Glomerular endothelial cell (primary cell): ENCODE measurements around the gene DNMT1. TPM values are rescaled to one million over a fixed set of nuclear protein-coding genes. Genes with fewer than 3 reads are reported as not detected.
"Not testable (repeated sequence)": the region's sequence is repeated elsewhere in the genome, so short reads cannot be mapped to it uniquely, and the experiment has no call there.

Experiments
- DNase-seq: peaks from one replicate; pipeline ENCODE4 v3.0.0-alpha.2; 2011; ENCODE audit warnings: low read depth, low spot score; ENCODE audit errors: extremely low read depth
- total RNA-seq: library from RNA; depleted of rRNA; stranded (reverse); fragments of >200 nt; gene quantifications from 2 replicates; pipeline ENCODE4 v1.2.3, GENCODE V29; 2015

DNMT1 gene
- total RNA-seq, 1 donor from 2014 or later, result 83.9 TPM

GRCh38 chr19:10222201-10222890 is 27.6 kb upstream of the DNMT1 start:
- no peak for DNase-seq

GRCh38 chr19:10220695-10221094 is 25.9 kb upstream of the DNMT1 start:
- no peak for DNase-seq

- DNase-seq, result no peak
Observed at GRCh38 chr19:10219678-10220077, 24.9 kb upstream of the DNMT1 start.

- DNase-seq, result no peak
Observed at GRCh38 chr19:10217085-10217484, 22.3 kb upstream of the DNMT1 start.

- DNase-seq, result no peak
Observed at GRCh38 chr19:10214784-10215183, 20.0 kb upstream of the DNMT1 start.

GRCh38 chr19:10211691-10212090 is 16.9 kb upstream of the DNMT1 start:
- no peak for DNase-seq

- DNase-seq, result no peak
Observed at GRCh38 chr19:10211061-10211460, 16.3 kb upstream of the DNMT1 start.

- no peak for DNase-seq
Observed at GRCh38 chr19:10209315-10209714, 14.6 kb upstream of the DNMT1 start.

- no peak for DNase-seq
Observed at GRCh38 chr19:10207026-10207425, 12.3 kb upstream of the DNMT1 start.

GRCh38 chr19:10206226-10206885 is 11.6 kb upstream of the DNMT1 start:
- DNase-seq, result no peak

GRCh38 chr19:10205636-10206035 is 10.9 kb upstream of the DNMT1 start:
- DNase-seq, result no peak

GRCh38 chr19:10203686-10204085 is 8.9 kb upstream of the DNMT1 start:
- no peak for DNase-seq

GRCh38 chr19:10201176-10201575 is 6.4 kb upstream of the DNMT1 start:
- no peak for DNase-seq

- not testable (repeated sequence) for DNase-seq
Observed at GRCh38 chr19:10200101-10200500, 5.3 kb upstream of the DNMT1 start.

- not testable (repeated sequence) for DNase-seq
Observed at GRCh38 chr19:10198889-10199644, 4.3 kb upstream of the DNMT1 start.

- no peak for DNase-seq
Observed at GRCh38 chr19:10195199-10195519, 406 bp upstream of the DNMT1 start.

- DNase-seq, result no peak
Observed at GRCh38 chr19:10193790-10194499, 808 bp downstream of the DNMT1 start.

- no peak for DNase-seq
Observed at GRCh38 chr19:10192922-10193321, 1.8 kb downstream of the DNMT1 start.

- DNase-seq, result peak; percentile 69
Observed at GRCh38 chr19:10191347-10191746, 3.4 kb downstream of the DNMT1 start.

GRCh38 chr19:10190026-10190425 is 4.7 kb downstream of the DNMT1 start:
- DNase-seq, result no peak

- no peak for DNase-seq
Observed at GRCh38 chr19:10189616-10190015, 5.1 kb downstream of the DNMT1 start.
